Glutamatergic neuron (in vitro differentiated cells): ENCODE results near the gene ING1. TPM values are rescaled to one million over a fixed set of nuclear protein-coding genes. Genes with fewer than 3 reads are reported as not detected.

Experiments used
- DNase-seq: peaks from one replicate; pipeline ENCODE4 v3.0.0; 2022
- H3K27ac Mint-ChIP-seq: one replicate; pipeline ENCODE4 v1.8.0; 2020; ENCODE audit warnings: mild to moderate bottlenecking, mixed read lengths, inconsistent platforms; ENCODE audit not compliant: unreplicated experiment
- H3K27me3 Mint-ChIP-seq: one replicate; pipeline ENCODE4 v1.8.0; 2020; ENCODE audit warnings: mild to moderate bottlenecking, moderate library complexity, mixed read lengths, inconsistent platforms; ENCODE audit not compliant: unreplicated experiment
- H3K36me3 Mint-ChIP-seq: one replicate; pipeline ENCODE4 v1.8.0; 2020; ENCODE audit warnings: mild to moderate bottlenecking, mixed read lengths, inconsistent platforms; ENCODE audit not compliant: unreplicated experiment
- H3K4me1 Mint-ChIP-seq: one replicate; pipeline ENCODE4 v1.8.0; 2020; ENCODE audit warnings: mild to moderate bottlenecking, low read depth, mixed read lengths, inconsistent platforms; ENCODE audit not compliant: unreplicated experiment
- H3K4me3 Mint-ChIP-seq: one replicate; pipeline ENCODE4 v1.8.0; 2020; ENCODE audit warnings: mild to moderate bottlenecking, mixed read lengths, inconsistent platforms; ENCODE audit not compliant: unreplicated experiment
- H3K9me3 Mint-ChIP-seq: one replicate; pipeline ENCODE4 v1.8.0; 2020; ENCODE audit warnings: mild to moderate bottlenecking, moderate library complexity, mixed read lengths, inconsistent platforms; ENCODE audit not compliant: unreplicated experiment
- CTCF ChIP-seq: fragments of 200-600 bp; sonication (generic); IDR thresholded peaks from one replicate; pipeline ENCODE4 v1.5.0; 2021; ENCODE audit not compliant: partially characterized antibody, unreplicated experiment
- total RNA-seq: library from RNA; stranded (reverse); fragmentation: NEBNext Ultra II Directional; extraction: Animal tissue kit (Norgen Biotek cat#: 25700); gene quantifications from one replicate; pipeline ENCODE4 v1.2.1, GENCODE V29; 2021; ENCODE audit not compliant: unreplicated experiment

Gene ING1
- total RNA-seq, 1 donor from 2014 or later: 19.1 TPM

- TF ChIP-seq CTCF: no peak
- peak overlapping the region; percentile 75 for H3K4me3 Mint-ChIP-seq
- peaks cover 26% of the 10 kb centered on the region for H3K4me1 Mint-ChIP-seq
- DNase-seq: no peak
- H3K36me3 Mint-ChIP-seq: no peaks in the 10 kb centered on the region
- peak overlapping the region; percentile 74 for H3K27ac Mint-ChIP-seq
- peaks cover 7% of the 10 kb centered on the region for H3K27me3 Mint-ChIP-seq
- peaks cover 15% of the 10 kb centered on the region for H3K9me3 Mint-ChIP-seq
Measured at GRCh38 chr13:110702591-110703526, 10.6 kb upstream of the ING1 start.

GRCh38 chr13:110705356-110705825 lies 8.1 kb upstream of the ING1 start:
- Mint-ChIP-seq H3K4me3 (peak overlapping the region; percentile 90), H3K27me3 (peaks cover 7% of the 10 kb centered on the region), H3K27ac (peak overlapping the region; percentile 86), H3K9me3 (peaks cover 15% of the 10 kb centered on the region), H3K36me3 (no peaks in the 10 kb centered on the region), H3K4me1 (peaks cover 24% of the 10 kb centered on the region)
- no peak for DNase-seq
- TF ChIP-seq CTCF: no peak

- TF ChIP-seq CTCF: no peak
- Mint-ChIP-seq H3K27ac (peak within 1 kb of the TSS; percentile 86), H3K9me3 (peaks cover 15% of the 10 kb centered on the region), H3K4me3 (peak within 1 kb of the TSS; percentile 90), H3K27me3 (peaks cover 7% of the 10 kb centered on the region), H3K36me3 (no peaks in the 10 kb centered on the region), H3K4me1 (peaks cover 24% of the 10 kb centered on the region)
- peak; percentile 97 for DNase-seq
Measured at GRCh38 chr13:110705826-110706569, 7.5 kb upstream of the ING1 start, which contains the start of gene CARS2. TSS of gene CARS2 (minus strand) at chr13:110706116. CDS start at chr13:110706093, 23 bp downstream.

- TF ChIP-seq CTCF: no peak
- Mint-ChIP-seq H3K9me3 (peaks cover 15% of the 10 kb centered on the region), H3K4me1 (peaks cover 27% of the 10 kb centered on the region), H3K27me3 (peaks cover 7% of the 10 kb centered on the region), H3K36me3 (no peaks in the 10 kb centered on the region), H3K4me3 (peak overlapping the region; percentile 80), H3K27ac (peak overlapping the region; percentile 64)
- no peak for DNase-seq
Measured at GRCh38 chr13:110706570-110707372, 6.7 kb upstream of the ING1 start.
